Middle frontal gyrus (tissue), 1 donor: Measurements from ENCODE around the gene C4A.
"Not testable (repeated sequence)": the region's sequence is repeated elsewhere in the genome, so short reads cannot be mapped to it uniquely, and the experiment has no call there.

Experiments used
- DNase-seq: peaks from one replicate; pipeline ENCODE4 v3.0.0-alpha.2; 2015; ENCODE audit warnings: low spot score; ENCODE audit errors: extremely low spot score

C4A gene

DNA sequence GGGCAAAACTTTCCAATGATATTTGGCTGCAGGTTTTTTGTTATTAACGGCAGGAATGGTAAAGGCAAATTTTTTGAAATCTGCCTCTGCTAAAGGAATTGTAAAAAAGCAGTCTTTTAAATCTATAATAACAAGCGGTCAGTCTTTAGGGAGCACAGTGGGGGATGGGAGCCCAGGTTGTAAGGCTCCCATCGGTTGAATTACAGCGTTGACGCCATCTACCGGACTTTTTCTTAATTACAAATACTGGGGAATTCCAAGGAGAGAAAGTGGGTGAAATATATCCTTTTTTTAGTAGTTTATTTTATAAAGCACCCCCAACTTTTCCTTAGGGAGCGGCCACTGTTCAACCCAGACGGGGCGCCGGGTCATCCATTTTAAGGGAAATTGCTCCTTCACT, 40.2 kb downstream of the C4A start:
- DNase-seq, result not testable (repeated sequence)

DNA sequence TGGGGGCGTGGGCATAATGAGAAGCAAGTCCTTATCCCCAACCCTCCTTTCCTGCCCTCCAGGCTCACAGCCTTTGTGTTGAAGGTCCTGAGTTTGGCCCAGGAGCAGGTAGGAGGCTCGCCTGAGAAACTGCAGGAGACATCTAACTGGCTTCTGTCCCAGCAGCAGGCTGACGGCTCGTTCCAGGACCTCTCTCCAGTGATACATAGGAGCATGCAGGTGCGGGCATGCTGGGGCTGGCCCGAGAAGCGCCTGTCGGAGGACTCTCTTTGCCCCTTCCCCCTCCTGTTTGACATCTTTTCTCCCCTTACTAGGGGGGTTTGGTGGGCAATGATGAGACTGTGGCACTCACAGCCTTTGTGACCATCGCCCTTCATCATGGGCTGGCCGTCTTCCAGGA, 46.8 kb downstream of the C4A start:
- not testable (repeated sequence) for DNase-seq

DNA sequence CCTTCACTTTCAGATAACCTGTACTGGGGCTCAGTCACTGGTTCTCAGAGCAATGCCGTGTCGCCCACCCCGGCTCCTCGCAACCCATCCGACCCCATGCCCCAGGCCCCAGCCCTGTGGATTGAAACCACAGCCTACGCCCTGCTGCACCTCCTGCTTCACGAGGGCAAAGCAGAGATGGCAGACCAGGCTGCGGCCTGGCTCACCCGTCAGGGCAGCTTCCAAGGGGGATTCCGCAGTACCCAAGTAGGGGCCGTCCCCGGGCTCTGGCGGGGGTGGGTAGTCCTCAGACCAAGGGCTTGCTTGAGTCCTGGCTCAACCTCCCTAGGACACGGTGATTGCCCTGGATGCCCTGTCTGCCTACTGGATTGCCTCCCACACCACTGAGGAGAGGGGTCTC, 47.7 kb downstream of the C4A start:
- not testable (repeated sequence) for DNase-seq

DNA sequence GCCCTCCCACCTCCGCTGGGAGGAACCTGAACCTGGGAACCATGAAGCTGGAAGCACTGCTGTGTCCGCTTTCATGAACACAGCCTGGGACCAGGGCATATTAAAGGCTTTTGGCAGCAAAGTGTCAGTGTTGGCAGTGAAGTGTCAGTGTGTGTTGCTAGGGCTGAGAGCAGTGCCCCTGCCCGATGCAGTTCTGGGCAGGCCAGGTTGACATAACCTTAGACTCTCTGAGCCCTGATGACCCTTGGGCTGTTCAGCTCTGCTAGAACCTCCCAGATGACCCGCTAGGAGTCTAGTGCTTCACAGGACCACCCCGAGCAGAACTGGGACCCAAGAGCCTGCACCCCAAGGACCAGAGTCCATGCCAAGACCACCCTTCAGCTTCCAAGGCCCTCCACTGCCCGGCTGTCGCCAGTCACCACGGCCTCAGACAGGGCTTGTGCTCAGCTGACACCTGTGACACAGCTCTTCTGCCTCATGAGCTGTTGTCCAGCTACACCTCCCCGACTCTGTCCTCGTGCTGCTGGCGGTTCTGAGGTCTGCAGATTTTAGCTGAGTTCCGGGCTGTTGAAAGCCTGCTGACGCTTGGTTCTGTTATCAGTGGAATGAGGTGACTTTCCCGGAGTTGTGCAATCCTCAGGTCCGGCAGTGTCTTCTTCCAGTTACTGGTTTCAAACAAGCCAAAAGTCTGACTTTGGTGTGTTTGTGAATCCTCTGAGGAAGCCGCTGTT, 53.6 kb downstream of the C4A start:
- not testable (repeated sequence) for DNase-seq

DNA sequence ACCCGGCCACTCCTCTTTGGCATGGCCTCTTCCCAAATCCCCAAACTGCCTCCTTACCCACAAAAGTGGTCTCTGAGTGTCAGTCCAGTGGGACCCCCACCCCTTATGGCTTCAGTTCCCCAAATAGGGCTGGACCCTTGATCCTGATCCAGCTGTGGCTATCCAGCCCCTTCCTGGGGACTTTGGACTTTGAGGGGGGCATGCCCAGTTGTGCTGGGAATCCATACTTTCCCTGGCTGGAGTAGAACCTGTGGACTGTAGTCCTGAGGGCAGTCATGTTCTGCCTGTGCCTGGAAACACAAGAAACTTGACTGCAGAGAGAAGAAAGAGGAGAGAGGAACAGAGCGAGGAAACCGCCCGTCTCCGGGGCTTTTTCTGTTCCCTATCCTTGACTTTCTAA, 55.3 kb downstream of the C4A start:
- not testable (repeated sequence) for DNase-seq

DNA sequence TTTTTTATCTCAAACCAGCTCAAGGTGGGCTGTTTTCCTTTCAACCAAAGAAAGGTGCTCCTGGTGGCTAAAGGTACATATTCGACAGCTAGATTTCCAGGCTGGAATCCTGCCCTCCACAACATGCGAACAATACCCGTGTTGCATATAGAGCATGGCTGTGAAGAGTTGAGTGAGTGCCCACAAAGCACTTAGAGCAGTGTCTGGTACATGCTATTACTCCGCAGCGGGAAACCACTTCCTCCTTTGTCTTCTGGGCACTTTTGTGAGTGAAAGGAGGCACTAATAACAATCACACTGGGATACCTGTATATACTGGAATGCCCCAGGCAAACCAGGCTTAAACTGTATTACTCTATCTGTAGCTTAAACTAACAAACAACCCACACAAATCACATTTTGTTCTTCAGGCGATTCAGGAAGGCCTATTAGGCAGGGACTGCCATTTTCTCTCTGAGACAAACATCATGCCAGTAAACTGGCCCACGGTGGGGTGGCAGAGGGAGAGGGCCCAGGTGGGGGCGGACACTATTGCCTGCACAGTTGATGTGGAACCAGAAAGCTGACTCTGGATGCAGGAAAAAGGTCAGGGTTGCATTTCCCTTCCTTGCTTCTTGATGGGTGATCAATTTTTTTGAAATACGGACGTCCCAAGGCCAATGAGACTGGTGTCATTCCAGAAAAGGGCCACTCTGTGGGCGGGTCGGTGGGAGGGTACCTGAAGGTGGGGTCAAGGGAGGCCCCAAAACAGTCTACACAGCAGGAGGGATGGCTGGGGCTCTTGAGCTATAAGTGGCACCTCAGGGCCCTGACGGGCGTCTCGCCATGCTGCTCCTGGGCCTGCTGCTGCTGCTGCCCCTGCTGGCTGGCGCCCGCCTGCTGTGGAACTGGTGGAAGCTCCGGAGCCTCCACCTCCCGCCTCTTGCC, 56.0 kb downstream of the C4A start, which contains the start of gene CYP21A2:
Gene CYP21A2, plus strand, starts transcription at position 818 of the 927 bp plus-strand sequence. Its CDS starts 8 bp downstream, at position 826.
- DNase-seq, result not testable (repeated sequence)

DNA sequence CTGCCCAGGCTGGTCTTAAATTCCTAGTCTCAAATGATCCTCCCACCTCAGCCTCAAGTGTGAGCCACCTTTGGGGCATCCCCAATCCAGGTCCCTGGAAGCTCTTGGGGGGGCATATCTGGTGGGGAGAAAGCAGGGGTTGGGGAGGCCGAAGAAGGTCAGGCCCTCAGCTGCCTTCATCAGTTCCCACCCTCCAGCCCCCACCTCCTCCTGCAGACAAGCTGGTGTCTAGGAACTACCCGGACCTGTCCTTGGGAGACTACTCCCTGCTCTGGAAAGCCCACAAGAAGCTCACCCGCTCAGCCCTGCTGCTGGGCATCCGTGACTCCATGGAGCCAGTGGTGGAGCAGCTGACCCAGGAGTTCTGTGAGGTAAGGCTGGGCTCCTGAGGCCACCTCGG, 57.0 kb downstream of the C4A start:
- not testable (repeated sequence) for DNase-seq

DNA sequence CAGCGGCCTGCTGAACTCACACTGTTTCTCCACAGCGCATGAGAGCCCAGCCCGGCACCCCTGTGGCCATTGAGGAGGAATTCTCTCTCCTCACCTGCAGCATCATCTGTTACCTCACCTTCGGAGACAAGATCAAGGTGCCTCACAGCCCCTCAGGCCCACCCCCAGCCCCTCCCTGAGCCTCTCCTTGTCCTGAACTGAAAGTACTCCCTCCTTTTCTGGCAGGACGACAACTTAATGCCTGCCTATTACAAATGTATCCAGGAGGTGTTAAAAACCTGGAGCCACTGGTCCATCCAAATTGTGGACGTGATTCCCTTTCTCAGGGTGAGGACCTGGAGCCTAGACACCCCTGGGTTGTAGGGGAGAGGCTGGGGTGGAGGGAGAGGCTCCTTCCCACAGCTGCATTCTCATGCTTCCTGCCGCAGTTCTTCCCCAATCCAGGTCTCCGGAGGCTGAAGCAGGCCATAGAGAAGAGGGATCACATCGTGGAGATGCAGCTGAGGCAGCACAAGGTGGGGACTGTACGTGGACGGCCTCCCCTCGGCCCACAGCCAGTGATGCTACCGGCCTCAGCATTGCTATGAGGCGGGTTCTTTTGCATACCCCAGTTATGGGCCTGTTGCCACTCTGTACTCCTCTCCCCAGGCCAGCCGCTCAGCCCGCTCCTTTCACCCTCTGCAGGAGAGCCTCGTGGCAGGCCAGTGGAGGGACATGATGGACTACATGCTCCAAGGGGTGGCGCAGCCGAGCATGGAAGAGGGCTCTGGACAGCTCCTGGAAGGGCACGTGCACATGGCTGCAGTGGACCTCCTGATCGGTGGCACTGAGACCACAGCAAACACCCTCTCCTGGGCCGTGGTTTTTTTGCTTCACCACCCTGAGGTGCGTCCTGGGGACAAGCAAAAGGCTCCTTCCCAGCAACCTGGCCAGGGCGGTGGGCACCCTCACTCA, 57.7 kb downstream of the C4A start:
- DNase-seq, result not testable (repeated sequence)

DNA sequence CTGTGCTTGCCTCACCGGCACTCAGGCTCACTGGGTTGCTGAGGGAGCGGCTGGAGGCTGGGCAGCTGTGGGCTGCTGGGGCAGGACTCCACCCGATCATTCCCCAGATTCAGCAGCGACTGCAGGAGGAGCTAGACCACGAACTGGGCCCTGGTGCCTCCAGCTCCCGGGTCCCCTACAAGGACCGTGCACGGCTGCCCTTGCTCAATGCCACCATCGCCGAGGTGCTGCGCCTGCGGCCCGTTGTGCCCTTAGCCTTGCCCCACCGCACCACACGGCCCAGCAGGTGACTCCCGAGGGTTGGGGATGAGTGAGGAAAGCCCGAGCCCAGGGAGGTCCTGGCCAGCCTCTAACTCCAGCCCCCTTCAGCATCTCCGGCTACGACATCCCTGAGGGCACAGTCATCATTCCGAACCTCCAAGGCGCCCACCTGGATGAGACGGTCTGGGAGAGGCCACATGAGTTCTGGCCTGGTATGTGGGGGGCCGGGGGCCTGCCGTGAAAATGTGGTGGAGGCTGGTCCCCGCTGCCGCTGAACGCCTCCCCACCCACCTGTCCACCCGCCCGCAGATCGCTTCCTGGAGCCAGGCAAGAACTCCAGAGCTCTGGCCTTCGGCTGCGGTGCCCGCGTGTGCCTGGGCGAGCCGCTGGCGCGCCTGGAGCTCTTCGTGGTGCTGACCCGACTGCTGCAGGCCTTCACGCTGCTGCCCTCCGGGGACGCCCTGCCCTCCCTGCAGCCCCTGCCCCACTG, 58.6 kb downstream of the C4A start:
- DNase-seq, result not testable (repeated sequence)

DNA sequence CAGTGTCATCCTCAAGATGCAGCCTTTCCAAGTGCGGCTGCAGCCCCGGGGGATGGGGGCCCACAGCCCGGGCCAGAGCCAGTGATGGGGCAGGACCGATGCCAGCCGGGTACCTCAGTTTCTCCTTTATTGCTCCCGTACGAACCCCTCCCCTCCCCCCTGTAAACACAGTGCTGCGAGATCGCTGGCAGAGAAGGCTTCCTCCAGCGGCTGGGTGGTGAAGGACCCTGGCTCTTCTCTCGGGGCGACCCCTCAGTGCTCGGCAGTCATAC, 59.1 kb downstream of the C4A start:
- not testable (repeated sequence) for DNase-seq

DNA sequence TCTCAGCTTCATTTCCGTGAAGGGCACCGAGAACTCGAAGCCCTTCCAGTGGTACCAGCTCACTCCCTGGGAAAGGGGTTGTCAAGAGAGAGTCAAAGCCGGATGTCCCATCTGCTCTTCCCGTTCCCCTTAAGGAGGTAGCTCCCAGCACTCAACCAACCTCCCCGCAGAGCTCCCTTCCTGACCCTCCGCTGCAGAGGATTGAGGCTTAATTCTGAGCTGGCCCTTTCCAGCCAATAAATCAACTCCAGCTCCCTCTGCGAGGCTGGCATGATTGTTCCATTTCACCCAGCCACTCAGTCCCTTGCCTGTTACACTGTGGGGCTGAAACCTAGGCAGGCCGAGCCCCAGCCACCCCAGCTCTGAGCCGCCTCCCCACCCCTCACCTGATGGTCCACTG, 59.5 kb downstream of the C4A start:
- DNase-seq, result not testable (repeated sequence)

DNA sequence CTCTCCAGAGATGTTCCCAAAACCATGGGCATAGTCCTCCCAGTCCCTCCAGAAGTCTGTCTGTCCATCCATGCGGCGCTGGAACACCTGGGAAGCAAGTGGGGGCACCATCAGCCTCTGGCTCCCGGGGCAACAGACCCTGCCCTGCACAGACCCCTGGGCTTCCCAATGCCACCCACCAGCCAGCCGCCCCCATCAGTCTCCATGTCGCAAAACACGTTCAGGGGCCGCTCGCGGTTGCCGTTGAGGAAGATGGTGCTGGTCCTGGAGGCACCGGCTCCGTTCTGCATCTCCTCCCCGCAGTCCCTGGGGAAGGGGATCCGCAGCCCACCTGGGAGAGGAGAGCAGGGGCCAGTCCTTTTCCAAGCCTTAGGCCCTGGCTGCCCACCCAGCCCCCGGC, 60.4 kb downstream of the C4A start:
- DNase-seq, result not testable (repeated sequence)

DNA sequence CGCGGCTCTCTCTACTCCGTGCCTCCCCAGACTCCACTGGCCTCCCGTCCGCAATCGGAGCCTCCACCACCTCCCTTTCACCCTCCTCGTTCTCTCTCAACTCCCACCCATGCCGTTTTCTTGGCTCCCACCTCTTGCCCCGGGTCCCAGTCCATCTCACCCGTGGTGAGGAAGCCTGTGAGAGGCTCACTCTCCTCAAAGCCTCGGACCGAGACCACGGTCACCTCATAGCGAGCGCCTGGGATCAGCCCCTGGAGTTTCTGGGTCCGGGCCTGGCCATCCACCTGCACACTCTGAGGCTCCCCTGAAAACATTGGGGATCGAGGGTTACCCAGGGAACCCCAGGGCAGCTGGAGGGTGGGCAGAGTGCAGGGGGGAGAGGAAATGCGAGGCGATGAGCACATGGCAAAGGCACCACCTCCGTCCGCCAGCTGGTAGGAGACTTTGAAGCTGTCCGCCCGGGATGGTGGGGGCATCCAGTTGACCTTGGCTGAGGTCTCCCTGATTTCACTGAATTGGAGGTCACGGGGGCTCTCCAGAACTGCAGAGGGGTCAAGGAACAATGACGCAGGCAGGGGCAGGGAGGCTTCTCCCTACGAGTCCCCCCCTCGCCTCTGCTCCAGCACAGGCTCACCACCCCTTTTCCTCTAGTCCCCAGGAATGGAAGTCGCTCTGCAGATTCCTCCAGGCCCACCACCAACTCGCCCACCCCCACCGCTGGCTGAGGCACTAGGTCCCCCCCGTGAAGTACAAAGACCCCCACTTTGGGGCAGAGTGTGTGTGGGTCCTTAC, 61.9 kb downstream of the C4A start:
- DNase-seq, result not testable (repeated sequence)

DNA sequence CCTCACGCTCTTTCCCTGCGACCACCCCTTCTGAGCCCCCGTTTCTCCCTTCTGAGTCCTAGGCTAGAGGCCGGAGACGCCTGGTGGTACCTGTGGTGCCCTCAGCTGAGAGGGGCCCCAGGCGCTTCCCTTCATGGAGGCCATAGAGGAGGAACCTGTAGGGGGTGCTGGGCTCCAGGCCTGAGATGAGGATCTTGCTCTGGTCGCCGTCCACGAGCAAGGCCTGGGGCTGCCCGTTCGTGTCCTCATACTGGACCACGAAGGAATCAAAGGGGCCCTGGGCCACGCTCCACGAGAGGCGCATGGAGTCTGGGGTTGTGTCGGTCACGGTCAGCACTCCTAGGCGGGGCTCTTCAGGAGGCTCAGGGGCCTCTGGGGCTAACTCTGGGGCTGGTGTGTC, 63.1 kb downstream of the C4A start:
- DNase-seq, result not testable (repeated sequence)

DNA sequence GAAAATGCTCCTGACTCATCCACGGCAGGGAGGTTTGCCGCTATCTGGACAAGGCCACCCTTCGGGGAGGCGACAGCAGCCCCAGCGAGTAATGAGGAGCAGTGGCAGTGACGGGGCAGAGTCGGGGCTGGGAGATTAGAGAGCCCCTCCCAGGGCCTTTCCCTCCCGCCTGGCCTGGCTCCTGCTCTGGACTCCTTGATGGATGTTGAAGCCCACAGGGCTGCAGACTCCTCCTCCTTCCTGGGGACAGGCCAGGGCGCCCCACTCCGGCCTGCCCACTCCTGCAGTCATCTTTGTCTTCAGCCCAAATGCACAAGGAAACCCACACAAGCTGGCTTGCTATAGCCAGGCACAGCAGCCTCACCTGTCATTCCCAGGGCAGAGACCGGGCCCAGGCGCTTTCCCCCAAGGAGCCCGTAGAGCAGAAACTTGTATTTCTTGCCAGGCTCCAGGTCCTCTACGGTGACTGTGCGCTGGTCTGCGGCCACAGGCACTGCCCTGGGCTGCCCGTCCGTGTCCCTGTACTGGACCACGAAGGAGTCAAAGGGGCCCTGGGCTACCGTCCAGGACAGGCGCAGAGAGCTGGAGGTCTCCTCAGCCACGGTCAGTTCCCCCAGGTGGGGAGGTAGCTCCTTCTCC, 64.1 kb downstream of the C4A start:
- DNase-seq, result no peak

DNA sequence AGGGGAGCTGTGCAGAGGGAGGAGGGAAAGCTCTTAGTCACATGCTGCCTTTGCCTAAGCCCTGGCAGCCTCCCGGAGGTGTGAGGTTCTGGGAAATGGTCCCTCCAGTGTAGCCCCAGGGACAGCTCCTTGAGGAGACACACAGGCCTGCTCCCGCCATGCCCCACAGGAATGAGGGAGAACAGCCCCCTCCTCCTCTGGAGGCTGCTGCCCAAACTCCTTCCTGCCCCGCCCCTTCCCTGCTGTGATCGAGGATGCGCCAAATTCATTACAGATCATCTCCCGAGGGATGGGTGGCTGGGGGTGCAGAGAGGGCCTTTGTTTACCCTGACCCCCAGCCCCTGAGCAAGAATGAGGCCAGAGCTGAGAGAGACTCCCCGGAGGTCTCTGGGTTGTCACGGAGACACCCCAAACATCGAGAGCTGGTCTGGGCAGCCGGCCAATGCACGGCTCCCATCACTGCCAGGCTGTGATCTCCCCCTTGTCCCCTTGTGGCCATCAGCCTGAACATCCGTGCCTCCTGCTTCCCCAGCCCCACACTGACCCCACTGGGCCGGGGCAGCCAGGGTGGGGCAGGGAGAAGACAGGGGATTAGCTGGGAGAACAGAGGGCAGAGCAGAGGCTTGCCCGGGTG, 64.7 kb downstream of the C4A start:
- no peak for DNase-seq

DNA sequence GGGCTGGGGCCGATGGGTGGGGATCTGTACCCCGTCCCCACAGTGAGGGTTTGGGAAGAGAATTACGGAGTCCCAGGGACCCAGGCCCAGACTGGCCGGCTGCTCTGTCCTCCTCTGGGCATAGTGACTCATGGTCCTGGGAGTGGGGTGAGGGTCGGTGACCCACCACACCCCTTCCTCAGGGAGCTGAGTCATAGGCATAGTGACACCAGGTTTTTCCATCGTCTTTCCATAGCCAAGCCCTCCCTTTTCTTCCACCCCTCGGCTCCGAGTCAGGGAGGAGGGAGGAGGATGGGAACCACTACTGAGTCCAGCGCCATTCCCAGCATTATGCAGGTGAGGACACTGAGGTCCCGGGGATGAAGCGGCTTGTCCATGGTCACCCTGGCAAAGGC, 65.2 kb downstream of the C4A start:
- no peak for DNase-seq

DNA sequence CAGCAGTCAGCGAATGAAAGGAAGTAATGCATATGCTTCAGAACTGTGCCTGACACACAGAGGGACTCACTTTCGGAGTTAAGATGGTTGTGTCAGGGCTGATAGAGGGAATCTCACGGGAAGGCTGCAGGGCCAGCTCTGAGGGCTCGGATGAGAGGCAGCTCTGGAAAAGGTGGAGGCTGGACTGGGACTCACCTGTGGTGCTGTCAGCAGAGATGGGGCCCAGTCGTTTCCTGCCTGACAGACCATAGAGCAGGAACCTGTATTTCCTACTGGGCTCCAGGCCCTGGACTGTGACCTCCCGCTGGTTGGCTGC, 65.6 kb downstream of the C4A start:
- no peak for DNase-seq
